Measurements from ENCODE around the gene TBX4. TPM values are rescaled to one million over a fixed set of nuclear protein-coding genes. Genes with fewer than 3 reads are reported as not detected.

TBX4 gene
- total and polyA plus RNA-seq, 2 experiments from 2014 or later, result not detected

- TF ChIP-seq NANOG (IDR thresholded peaks at IDR 0.05; ENCODE audit: borderline replicate concordance) (no peak), REST (IDR thresholded peaks at IDR 0.05; ENCODE audit: unreplicated experiment) (no peak)
These were observed 43.1 kb downstream of the TBX4 start (continued) for GRCh38 chr17:61495161-61495857.

GRCh38 chr17:61496174-61496956, 44.1 kb downstream of the TBX4 start:
- Mint-ChIP-seq H3K4me3 (no peak overlapping the region), H3K27ac (no peak overlapping the region), H3K4me1 (peaks cover 18% of the 10 kb centered on the region), H3K9me3 (no peaks in the 10 kb centered on the region), H3K36me3 (ENCODE audit: low read depth) (no peaks in the 10 kb centered on the region), H3K27me3 (ENCODE audit: insufficient read depth, low read depth, poor library complexity) (peaks cover 3% of the 10 kb centered on the region)
- no peak for DNase-seq (ENCODE audit: low spot score)
- H3K4me2 ChIP-seq, result no peak overlapping the region
- no peaks in the 10 kb centered on the region for H3F3A ChIP-seq (replicated peaks; ENCODE audit: low read depth)
- H3K4me3 ChIP-seq, result no peak overlapping the region
- no peaks in the 10 kb centered on the region for H3K9me2 ChIP-seq (ENCODE audit: insufficient read depth)
- peak overlapping the region; percentile 97 for H2AFZ ChIP-seq
- no peak overlapping the region for H3K27ac ChIP-seq (ENCODE audit: low read depth)
- H3K4me1 ChIP-seq (ENCODE audit: insufficient read depth), result no peaks in the 10 kb centered on the region
- peak; percentile 74 for ATAC-seq
- no peaks in the 10 kb centered on the region for H4K20me1 ChIP-seq (replicated peaks; ENCODE audit: insufficient read depth)
- H3K36me3 ChIP-seq (ENCODE audit: insufficient read depth), result no peaks in the 10 kb centered on the region
- H3K27me3 ChIP-seq (ENCODE audit: insufficient read depth), result no peaks in the 10 kb centered on the region
- H3K79me2 ChIP-seq (replicated peaks; ENCODE audit: insufficient read depth), result no peaks in the 10 kb centered on the region
- TF ChIP-seq STAT1 (IDR thresholded peaks at IDR 0.05; ENCODE audit: unreplicated experiment) (no peak), POLR2AphosphoS5 (IDR thresholded peaks at IDR 0.05; ENCODE audit: low read depth) (no peak), REST (IDR thresholded peaks at IDR 0.05; ENCODE audit: unreplicated experiment) (no peak), ZNF462 (CRISPR knock-in tag; IDR thresholded peaks at IDR 0.05) (no peak), EZH2phosphoT487 (IDR thresholded peaks at IDR 0.05; ENCODE audit: unreplicated experiment) (no peak), CREB1 (CRISPR knock-in tag; IDR thresholded peaks at IDR 0.05; ENCODE audit: low read depth) (no peak), EZH2 (IDR thresholded peaks at IDR 0.05; ENCODE audit: low read depth, unreplicated experiment) (no peak), NANOG (IDR thresholded peaks at IDR 0.05; ENCODE audit: borderline replicate concordance) (no peak), ZNF114 (CRISPR knock-in tag; IDR thresholded peaks at IDR 0.05) (no peak), JUNB (IDR thresholded peaks at IDR 0.05; ENCODE audit: unreplicated experiment) (no peak)

All from GM23338 (cell line).